Stimulated activated CD8-positive, alpha-beta memory T cell treated with anti-CD3 and anti-CD28 coated beads, Interleukin-4, amount 100 ng/mL, for 1 hour (primary cell): ENCODE results near the gene PDE4D.

ENCODE experiments used
- DNase-seq, 2 donors: peaks; one replicate each; pipeline ENCODE4 v3.0.0-alpha.2; 2020; ENCODE audit warnings: low read depth in 2 of 2, low spot score in 1 of 2

Gene PDE4D

GRCh38 chr5:59661954-59662615, 231.4 kb downstream of the PDE4D start:
- no peak for DNase-seq

DNA sequence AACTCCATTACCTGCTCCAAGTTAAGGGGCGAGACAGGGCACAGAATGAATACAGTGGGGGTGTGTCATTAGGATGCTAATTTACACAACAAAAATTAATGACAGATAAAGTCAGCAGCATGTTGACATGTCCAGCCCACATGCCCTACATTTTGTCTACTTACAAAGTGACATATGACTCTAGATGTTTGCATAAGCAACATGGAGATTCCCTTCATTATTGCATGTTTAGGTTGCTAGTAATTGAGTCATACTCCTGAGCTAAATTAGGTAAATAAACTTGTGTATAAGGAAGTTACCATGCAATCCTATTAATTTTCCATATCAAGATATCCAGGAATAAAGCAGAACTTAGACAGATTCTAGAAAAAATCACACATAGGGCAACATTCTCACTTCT, 232.2 kb downstream of the PDE4D start:
- DNase-seq: no peak

- DNase-seq: no peak
These were observed 232.8 kb downstream of the PDE4D start for GRCh38 chr5:59660737-59661136.

GRCh38 chr5:59656351-59657254, 236.9 kb downstream of the PDE4D start:
- DNase-seq: no peak

DNA sequence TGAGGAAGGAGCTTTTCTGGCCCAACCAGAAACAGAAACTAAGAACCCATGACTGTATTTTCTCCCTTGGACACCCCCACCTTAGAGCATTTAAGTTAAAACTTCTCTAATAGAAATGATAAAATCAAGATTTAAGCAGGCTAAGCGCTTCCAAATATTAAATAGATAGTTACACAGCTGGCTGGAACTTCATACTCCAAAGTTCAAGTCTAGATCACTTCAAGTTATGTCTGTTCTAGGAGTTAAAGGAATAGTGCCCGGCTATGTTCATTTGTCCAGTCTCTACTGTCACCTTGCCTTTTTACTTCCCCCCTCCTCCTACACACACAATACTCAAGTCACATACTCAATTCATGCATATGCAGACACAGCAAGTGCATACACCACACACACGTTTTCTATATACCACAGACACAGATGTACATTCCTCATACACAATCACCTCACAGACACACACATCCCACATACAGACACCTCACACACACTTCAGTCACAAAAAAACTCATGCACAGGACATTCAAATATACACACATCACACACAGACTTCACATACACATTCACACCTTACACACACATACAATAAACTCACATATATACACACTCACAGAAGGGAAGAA, 237.7 kb downstream of the PDE4D start:
- no peak for DNase-seq

DNA sequence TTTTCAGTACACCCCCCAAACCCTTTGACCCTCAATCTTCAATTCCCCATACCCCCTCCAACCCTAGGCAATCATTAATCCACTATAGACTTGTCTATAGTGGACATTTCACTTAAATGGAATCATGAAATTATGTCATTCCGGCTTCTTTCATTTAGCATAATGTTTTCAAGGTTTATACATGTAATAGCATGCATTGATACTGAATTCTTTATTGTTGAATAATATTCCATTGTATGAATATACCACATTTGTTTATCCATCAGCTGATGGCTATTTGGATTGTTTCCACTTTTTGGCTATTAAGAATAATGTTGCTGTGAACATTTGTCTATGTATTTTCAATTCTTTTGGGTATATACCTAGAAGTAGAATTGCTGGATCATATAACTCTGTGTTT, 238.8 kb downstream of the PDE4D start:
- no peak for DNase-seq

GRCh38 chr5:59652449-59652848, 241.1 kb downstream of the PDE4D start:
- DNase-seq: no peak

DNA sequence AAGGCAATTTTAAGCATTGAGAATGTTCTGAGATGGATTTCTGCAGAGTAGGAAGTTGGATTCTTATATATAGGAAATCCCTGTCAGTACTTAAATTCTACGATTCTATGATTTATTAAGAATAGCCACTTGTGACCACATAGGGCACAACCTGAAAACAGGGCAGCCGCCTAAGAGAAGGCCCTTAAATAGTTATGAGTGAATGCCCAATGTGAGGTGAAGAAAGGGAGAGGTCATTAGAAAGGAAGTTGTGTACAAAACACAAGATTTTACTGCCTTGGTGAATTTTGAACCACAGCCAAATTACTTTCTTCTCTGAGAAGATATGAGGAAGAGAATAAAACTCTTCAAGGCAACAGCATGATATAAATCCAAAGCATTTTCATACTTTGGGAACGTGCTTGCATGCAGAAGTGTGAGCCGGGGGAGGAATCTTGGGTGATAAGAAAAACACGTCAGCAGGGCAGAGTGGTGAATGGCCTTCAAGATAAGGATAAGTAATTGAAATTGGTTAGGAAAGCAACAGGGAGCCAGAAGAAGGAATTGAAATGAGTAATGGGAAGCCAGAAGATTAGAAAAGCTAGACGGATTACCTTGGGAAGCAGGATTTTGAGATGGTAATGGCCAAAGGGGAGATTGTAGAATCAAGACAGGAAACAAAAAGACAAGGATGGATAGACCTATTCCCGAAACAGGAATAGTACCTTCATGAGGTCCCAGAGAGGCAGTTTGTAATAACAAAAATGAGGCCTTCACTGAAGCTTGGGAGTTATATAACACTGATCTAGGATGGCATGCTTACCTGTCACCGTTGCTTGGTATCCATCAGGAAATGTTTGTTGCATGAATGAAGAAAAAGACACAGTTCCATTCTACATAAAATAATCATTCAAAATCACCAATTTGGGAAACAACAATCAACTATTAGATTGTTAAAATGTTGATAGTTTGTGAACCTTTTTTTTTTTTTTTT, 244.3 kb downstream of the PDE4D start:
- no peak for DNase-seq

DNA sequence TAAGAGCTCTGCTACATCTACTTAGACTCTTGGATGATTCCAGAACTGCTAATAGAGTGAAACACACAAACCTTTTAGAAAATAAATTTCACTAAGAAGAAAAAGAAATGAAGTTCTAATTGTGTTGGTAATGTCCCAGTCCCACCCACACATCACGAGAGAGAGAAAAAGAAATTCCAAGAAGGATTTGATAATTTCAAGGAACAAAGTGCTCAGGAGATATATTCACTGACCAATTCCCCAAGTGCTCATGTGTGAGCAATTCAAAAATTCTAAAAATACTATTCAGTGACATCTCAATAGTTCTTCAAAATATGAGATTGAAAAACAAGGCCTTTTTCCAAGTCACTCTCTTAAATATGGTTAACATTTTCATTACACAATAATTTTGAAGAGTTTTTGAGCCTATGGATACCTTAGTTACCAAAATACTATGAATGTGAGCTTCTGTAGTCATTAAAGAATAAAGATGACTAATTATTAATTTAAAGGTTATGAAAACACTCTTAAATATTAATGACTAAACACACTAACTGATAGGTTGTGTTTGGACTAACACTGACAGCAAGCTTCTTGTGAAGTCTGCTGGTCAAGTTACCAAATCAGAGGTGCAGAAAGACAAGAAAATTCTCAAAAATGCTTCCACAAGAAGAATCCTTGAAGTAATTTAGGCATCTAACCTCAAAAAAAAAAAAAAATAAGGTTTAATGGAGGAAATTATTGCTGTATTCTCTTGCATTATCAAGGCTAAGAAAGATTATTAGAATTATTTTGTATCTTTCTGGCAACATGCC, 245.3 kb downstream of the PDE4D start:
- no peak for DNase-seq

- no peak for DNase-seq
These were observed 248.1 kb downstream of the PDE4D start for GRCh38 chr5:59645380-59645779.

GRCh38 chr5:59640411-59640810, 253.1 kb downstream of the PDE4D start:
- no peak for DNase-seq

DNA sequence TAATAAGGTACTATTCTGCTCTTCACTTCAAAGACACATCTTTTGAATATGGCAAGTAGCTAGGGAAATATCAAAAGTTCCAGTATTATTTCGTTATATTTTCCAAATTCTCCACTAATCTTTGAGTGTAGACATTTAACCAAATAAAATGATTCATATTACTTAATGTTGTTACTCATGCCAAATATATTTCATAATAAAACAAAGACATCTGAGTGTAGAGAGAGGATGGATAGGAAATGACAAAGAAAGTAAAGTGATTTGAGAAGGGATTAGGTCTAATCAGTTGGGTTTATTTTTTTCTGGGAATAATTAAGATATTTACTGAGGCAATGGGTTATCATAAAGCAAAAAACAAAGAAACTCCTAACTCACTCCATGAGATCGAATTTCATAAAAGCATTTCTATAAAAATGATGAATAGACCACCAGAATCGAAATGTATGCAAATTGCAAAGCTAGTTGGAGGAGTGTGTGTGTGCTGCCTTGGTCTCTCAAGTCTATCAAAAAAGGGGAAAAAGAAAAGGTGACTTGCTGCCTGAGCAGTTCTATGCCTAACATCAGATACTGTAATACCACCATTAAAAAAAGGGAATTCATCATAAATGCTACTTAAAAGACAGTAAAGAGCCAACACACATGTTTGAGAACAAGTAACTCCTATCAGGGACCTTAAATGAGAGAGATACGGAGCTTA, 255.5 kb downstream of the PDE4D start:
- no peak for DNase-seq

DNA sequence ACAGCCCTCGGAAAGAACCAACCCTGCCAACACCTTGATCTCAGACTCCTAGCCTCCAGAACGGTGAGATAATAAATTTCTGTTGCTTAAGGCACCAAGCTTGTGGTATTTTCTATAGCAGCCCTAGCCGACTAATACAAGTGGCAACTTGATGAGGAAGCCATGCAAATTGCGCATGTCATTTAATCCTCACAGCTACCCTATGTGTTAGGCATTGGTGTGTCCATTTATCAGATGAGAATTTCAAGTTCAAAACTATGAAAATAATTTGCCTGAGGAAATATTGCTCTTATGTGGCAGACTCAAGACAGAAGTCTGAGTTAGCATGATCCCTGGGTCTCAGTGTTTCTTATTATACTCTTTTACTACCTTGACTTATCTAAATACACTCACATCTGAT, 264.0 kb downstream of the PDE4D start:
- DNase-seq: no peak

GRCh38 chr5:59628062-59628828, 265.3 kb downstream of the PDE4D start:
- DNase-seq: no peak

DNA sequence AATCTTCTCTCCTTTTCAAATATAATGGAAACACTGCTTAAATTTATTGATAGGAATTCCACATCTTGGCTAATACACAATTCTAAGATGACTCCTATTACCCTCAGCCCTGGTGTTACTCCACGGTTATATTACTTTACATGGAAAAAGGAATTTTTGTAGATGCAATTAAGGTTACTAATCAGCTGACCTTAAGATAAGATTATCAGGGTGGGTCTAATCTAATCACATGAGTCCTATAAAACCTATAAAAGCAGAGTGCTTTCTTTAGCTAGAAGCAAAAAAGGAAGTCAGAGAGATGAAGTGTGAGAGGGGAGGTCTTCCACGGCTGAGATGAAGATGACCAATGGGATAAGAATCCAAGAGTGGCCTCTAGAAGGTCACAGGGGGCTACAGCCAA, 268.6 kb downstream of the PDE4D start:
- DNase-seq: no peak

DNA sequence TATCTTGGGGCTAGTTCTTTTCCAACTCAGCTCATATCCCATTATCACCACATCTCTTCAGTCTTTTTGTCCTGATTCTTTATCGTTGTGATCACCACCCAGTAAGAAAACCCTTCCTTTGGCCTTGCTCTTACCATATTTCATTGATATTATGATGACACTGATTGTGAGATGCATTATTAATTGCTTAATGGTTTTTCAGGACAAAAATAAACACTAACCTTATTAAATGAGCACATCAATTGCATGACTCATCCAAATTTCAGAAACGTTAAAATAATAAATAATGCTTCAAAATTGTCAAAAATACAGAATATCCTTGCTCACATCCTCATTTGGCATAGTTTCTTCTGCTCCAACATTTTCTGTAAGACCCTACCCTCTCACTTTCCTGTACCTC, 270.7 kb downstream of the PDE4D start:
- no peak for DNase-seq

DNA sequence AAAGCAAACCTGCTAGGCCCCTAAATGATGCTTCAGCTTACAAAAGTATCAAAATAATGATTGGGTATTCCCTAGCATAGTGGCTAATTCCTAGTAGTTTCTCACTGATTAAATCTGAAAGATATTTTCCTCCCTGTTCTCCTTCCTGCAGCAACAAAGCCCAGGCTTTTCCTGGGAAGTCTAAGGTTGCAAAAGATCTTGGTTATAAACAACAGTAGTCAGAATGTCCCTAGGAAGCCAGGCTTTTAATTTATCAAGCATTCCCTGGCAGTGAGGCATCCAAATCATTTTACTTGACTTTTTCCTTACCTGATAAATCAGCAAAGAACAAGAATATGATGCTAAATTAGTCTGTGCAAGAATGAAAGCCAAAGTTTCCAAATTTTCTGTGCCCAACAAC, 272.0 kb downstream of the PDE4D start:
- no peak for DNase-seq

DNA sequence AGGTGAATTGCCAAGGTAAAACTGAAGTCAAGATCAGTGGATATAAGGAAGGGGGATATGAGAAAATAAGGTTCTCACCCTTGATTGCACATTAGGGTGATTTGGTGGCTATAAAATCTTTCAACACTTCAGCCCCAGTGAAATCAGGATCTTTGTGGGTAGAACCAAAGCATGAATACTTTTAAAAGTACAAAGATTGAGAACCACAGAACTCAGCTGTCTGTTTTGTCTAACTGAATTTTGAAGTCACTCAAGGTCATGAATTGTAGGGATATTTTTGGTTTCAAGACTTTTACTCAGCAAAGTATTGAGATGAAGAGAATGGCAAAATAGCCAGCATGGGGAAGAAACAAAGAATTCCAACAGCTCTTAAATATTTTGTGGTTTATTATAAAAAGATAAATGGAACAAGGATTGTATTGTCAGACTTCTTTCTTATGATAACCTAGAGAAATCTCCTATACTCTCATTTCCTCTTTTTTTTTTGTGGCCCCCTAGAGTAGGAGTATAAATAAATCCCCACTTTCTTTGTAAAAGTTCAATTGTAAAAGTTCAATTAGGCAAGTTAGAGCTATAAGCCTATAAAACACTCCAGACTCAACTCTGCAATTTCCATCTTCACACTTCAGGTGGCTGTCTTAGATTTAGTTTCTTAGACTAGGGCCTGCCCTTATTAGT, 272.9 kb downstream of the PDE4D start:
- DNase-seq: no peak
